Naive thymus-derived CD4-positive, alpha-beta T cell (primary cell): ENCODE data around the gene DGKI. TPM values are rescaled to one million over a fixed set of nuclear protein-coding genes. Genes with fewer than 3 reads are reported as not detected.

Experiments used
- ATAC-seq: fragments of 150-1000 bp; cut with Tn5 transposase; 2 replicates; pipeline ENCODE4 v1.10.0; 2021; ENCODE audit warnings: mild to moderate bottlenecking, moderate library complexity
- CTCF ChIA-PET: fragments of 350-600 bp; sonication (Branson Sonifier 250); formaldehyde crosslinking; loops from one replicate; lab custom pipeline; 2021; ENCODE audit warnings: antibody characterized with exemption; lab: Charles Lee
- POLR2A ChIA-PET: fragments of 350-600 bp; sonication (Branson Sonifier 250); formaldehyde crosslinking; loops from one replicate; lab custom pipeline; 2021; ENCODE audit warnings: antibody characterized with exemption, inconsistent platforms; lab: Charles Lee
- DNase-seq, 9 donors: peaks; one replicate each; pipeline versions ENCODE4 v3.0.0 to v3.0.0-alpha.2; 2020 to 2022; ENCODE audit warnings: mixed read lengths in 1 of 9
- H3K27ac ChIP-seq: one replicate; pipeline ENCODE4 v1.7.0; 2013; ENCODE audit warnings: mild to moderate bottlenecking, low read depth, low read length, moderate library complexity
- H3K27me3 ChIP-seq, 2 donors: one replicate each; pipeline ENCODE4 v1.7.0; 2013; ENCODE audit warnings: low read length in 2 of 2, mild to moderate bottlenecking in 2 of 2, moderate library complexity in 2 of 2; ENCODE audit not compliant: control insufficient read depth in 2 of 2, insufficient read depth in 2 of 2
- H3K36me3 ChIP-seq, 3 experiments: 1 replicate in 2 of 3; 2 replicates in 1 of 3; pipeline ENCODE4 v1.7.0; 2013; ENCODE audit warnings: low read length in 3 of 3, mild to moderate bottlenecking in 3 of 3, moderate library complexity in 1 of 3; ENCODE audit not compliant: insufficient read depth in 3 of 3, control insufficient read depth in 2 of 3
- H3K4me1 ChIP-seq, 2 donors: one replicate each; pipeline ENCODE4 v1.7.0; 2013; ENCODE audit warnings: low read length in 2 of 2, mild to moderate bottlenecking in 2 of 2, moderate library complexity in 1 of 2; ENCODE audit not compliant: control insufficient read depth in 2 of 2, insufficient read depth in 2 of 2
- H3K4me3 ChIP-seq: 2 replicates; pipeline ENCODE4 v1.7.0; 2013; ENCODE audit warnings: mild to moderate bottlenecking, low read length
- H3K9me3 ChIP-seq, 3 experiments: 1 replicate in 2 of 3; 2 replicates in 1 of 3; pipeline ENCODE4 v1.7.0; 2013; ENCODE audit warnings: low read length in 3 of 3; ENCODE audit not compliant: control insufficient read depth in 2 of 3
- H3K27ac Mint-ChIP-seq, 9 donors: one replicate each; pipeline ENCODE4 v1.8.0; 2020 to 2022; ENCODE audit warnings: mixed read lengths in 9 of 9, mild to moderate bottlenecking in 8 of 9, moderate library complexity in 5 of 9, inconsistent platforms in 2 of 9
- H3K27me3 Mint-ChIP-seq, 5 donors: one replicate each; pipeline ENCODE4 v1.8.0; 2021 to 2022; ENCODE audit warnings: mixed read lengths in 5 of 5, mild to moderate bottlenecking in 1 of 5
- H3K36me3 Mint-ChIP-seq, 5 donors: one replicate each; pipeline ENCODE4 v1.8.0; 2020 to 2022; ENCODE audit warnings: mixed read lengths in 5 of 5, mild to moderate bottlenecking in 3 of 5, inconsistent platforms in 1 of 5
- H3K4me1 Mint-ChIP-seq, 7 donors: one replicate each; pipeline ENCODE4 v1.8.0; 2020 to 2022; ENCODE audit warnings: mixed read lengths in 7 of 7, mild to moderate bottlenecking in 3 of 7, inconsistent platforms in 1 of 7
- H3K4me3 Mint-ChIP-seq, 10 donors: one replicate each; pipeline ENCODE4 v1.8.0; 2020 to 2022; ENCODE audit warnings: mild to moderate bottlenecking in 10 of 10, mixed read lengths in 10 of 10, moderate library complexity in 6 of 10, inconsistent platforms in 2 of 10
- H3K9me3 Mint-ChIP-seq, 11 donors: one replicate each; pipeline ENCODE4 v1.8.0; 2020 to 2022; ENCODE audit warnings: mixed read lengths in 11 of 11, mild to moderate bottlenecking in 4 of 11, inconsistent platforms in 1 of 11, moderate library complexity in 1 of 11
- intact Hi-C, 2 donors: fragments of 100-400 bp; cut with micrococcal nuclease; formaldehyde crosslinking; loops; one replicate each; pipeline ENCODE4 v1.15.1; 2023
- polyA plus RNA-seq, 2 donors: library from polyadenylated mRNA; unstranded; fragments of 300-500 nt; fragmentation: Illumina TruSeq; gene quantifications; one replicate each; pipeline ENCODE4 v1.2.3, GENCODE V29; 2021
- total RNA-seq, 6 experiments: library from RNA in 5 of 6; stranded (reverse) in 5 of 6; gene quantifications; 1 replicate in 5 of 6; 2 replicates in 1 of 6; pipeline ENCODE4 v1.2.3 and lab custom pipeline; 2021 to 2026

Gene DGKI
- total and polyA plus RNA-seq, 7 experiments from 2014 or later = 1.3 TPM; not detected in 6

DNA sequence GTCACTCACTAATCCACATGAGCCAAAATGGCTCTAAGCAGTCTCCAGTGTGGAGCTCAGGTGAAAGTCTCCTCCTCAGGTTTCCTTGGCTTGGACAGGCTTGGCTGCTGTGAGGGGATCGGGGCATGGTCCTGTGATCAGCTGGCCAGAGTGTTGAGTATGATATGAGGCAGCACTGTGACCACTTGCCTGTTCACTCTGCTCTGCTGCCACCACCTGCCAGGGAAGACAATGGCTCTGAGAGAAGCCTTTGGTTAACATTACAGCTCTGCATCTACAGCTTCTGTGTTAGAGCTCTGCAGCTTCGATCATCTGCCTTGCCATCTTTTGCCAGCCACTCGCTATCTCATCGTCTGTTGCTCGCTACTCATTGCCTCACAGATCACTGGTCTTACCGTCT, 483.1 kb downstream of the DGKI start:
- POLR2A ChIA-PET = no interaction called here
- H3K36me3 ChIP-seq = no peaks in the 10 kb centered on the region
- H3K27ac Mint-ChIP-seq = no peak overlapping the region
- peaks cover 0 to 7% (median 0%) of the 10 kb centered on the region in 3 experiments for H3K9me3 ChIP-seq
- no peaks in the 10 kb centered on the region for H3K27me3 Mint-ChIP-seq
- CTCF ChIA-PET = no interaction called here
- H3K36me3 Mint-ChIP-seq = no peaks in the 10 kb centered on the region
- H3K27me3 ChIP-seq = no peaks in the 10 kb centered on the region
- no peaks in the 10 kb centered on the region for H3K4me1 ChIP-seq
- no peaks in the 10 kb centered on the region for H3K4me1 Mint-ChIP-seq
- no peak overlapping the region for H3K27ac ChIP-seq
- H3K4me3 ChIP-seq = no peak overlapping the region
- ATAC-seq (no peak), DNase-seq (no peak)
- intact Hi-C loops = no loop called here
- peaks cover 0 to 38% (median 14%) of the 10 kb centered on the region in 11 donors for H3K9me3 Mint-ChIP-seq
- H3K4me3 Mint-ChIP-seq = no peak overlapping the region

- no peak for DNase-seq
- no peaks in the 10 kb centered on the region for H3K4me1 ChIP-seq
- no peaks in the 10 kb centered on the region for H3K36me3 ChIP-seq
- H3K27ac Mint-ChIP-seq = no peak overlapping the region
- no peak overlapping the region for H3K4me3 ChIP-seq
- ATAC-seq = no peak
- H3K9me3 ChIP-seq = peaks cover 0 to 7% (median 0%) of the 10 kb centered on the region in 3 experiments
- no peaks in the 10 kb centered on the region for H3K36me3 Mint-ChIP-seq
- H3K9me3 Mint-ChIP-seq = peaks cover 0 to 37% (median 17%) of the 10 kb centered on the region in 11 donors
- H3K27me3 ChIP-seq = no peaks in the 10 kb centered on the region
- H3K4me3 Mint-ChIP-seq = no peak overlapping the region
- no peaks in the 10 kb centered on the region for H3K27me3 Mint-ChIP-seq
- ChIA-PET CTCF (no interaction called here), POLR2A (no interaction called here)
- H3K27ac ChIP-seq = no peak overlapping the region
- intact Hi-C loops = no loop called here
- no peaks in the 10 kb centered on the region for H3K4me1 Mint-ChIP-seq
Measured at GRCh38 chr7:137360087-137360679, 486.6 kb downstream of the DGKI start.

GRCh38 chr7:137354961-137355360, 491.8 kb downstream of the DGKI start:
- H3K4me1 Mint-ChIP-seq = no peaks in the 10 kb centered on the region
- ChIA-PET POLR2A (no interaction called here), CTCF (no interaction called here)
- DNase-seq (no peak), ATAC-seq (no peak)
- no peak overlapping the region for H3K27ac ChIP-seq
- H3K9me3 ChIP-seq = no peaks in the 10 kb centered on the region
- intact Hi-C loops = no loop called here
- H3K36me3 Mint-ChIP-seq = no peaks in the 10 kb centered on the region
- H3K4me3 Mint-ChIP-seq = no peak overlapping the region
- peaks cover 0 to 15% (median 5%) of the 10 kb centered on the region in 11 donors for H3K9me3 Mint-ChIP-seq
- H3K4me1 ChIP-seq = no peaks in the 10 kb centered on the region
- no peaks in the 10 kb centered on the region for H3K36me3 ChIP-seq
- no peaks in the 10 kb centered on the region for H3K27me3 ChIP-seq
- no peaks in the 10 kb centered on the region for H3K27me3 Mint-ChIP-seq
- H3K27ac Mint-ChIP-seq = no peak overlapping the region
- H3K4me3 ChIP-seq = no peak overlapping the region

DNA sequence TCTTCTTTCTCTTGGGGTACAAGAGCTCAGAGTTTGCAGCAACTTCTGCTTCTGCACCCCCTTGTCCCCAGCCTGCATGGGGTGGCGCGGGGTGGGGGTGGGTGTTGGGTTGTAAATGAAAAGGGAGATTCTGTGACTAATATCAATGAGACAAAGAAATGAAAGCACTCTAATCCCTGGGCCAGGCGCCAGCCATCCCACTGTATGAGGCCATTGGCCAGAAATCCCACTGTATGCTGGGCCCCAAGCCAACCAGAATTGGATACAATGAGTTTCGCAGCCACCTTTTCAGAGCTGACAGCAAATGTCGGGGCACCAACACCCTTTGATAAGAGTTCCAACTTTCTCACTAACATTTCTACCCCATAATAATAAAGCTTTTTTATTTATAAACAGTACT, 492.4 kb downstream of the DGKI start:
- DNase-seq (no peak), ATAC-seq (no peak)
- Histone ChIP-seq H3K36me3 (no peaks in the 10 kb centered on the region), H3K4me3 (no peak overlapping the region), H3K4me1 (no peaks in the 10 kb centered on the region), H3K27me3 (no peaks in the 10 kb centered on the region), H3K9me3 (no peaks in the 10 kb centered on the region), H3K27ac (no peak overlapping the region)
- Mint-ChIP-seq H3K36me3 (no peaks in the 10 kb centered on the region), H3K9me3 (peaks cover 0 to 15% (median 4%) of the 10 kb centered on the region in 11 donors), H3K4me1 (no peaks in the 10 kb centered on the region), H3K27ac (no peak overlapping the region), H3K27me3 (no peaks in the 10 kb centered on the region), H3K4me3 (no peak overlapping the region)
- intact Hi-C loops = no loop called here
- POLR2A ChIA-PET = no interaction called here
- CTCF ChIA-PET = no interaction called here

- no peak overlapping the region for H3K27ac ChIP-seq
- Mint-ChIP-seq H3K27me3 (peaks cover 0 to 1% (median 0%) of the 10 kb centered on the region in 5 donors), H3K4me3 (no peak overlapping the region), H3K27ac (no peak overlapping the region), H3K9me3 (peaks cover 0 to 7% (median 2%) of the 10 kb centered on the region in 11 donors), H3K4me1 (no peaks in the 10 kb centered on the region), H3K36me3 (no peaks in the 10 kb centered on the region)
- ATAC-seq (no peak), DNase-seq (no peak)
- POLR2A ChIA-PET = no interaction called here
- no peaks in the 10 kb centered on the region for H3K36me3 ChIP-seq
- CTCF ChIA-PET = no interaction called here
- H3K9me3 ChIP-seq = no peaks in the 10 kb centered on the region
- H3K4me1 ChIP-seq = no peaks in the 10 kb centered on the region
- intact Hi-C loops = no loop called here
- H3K4me3 ChIP-seq = no peak overlapping the region
- no peaks in the 10 kb centered on the region for H3K27me3 ChIP-seq
Measured at GRCh38 chr7:137351941-137352340, 494.8 kb downstream of the DGKI start.

DNA sequence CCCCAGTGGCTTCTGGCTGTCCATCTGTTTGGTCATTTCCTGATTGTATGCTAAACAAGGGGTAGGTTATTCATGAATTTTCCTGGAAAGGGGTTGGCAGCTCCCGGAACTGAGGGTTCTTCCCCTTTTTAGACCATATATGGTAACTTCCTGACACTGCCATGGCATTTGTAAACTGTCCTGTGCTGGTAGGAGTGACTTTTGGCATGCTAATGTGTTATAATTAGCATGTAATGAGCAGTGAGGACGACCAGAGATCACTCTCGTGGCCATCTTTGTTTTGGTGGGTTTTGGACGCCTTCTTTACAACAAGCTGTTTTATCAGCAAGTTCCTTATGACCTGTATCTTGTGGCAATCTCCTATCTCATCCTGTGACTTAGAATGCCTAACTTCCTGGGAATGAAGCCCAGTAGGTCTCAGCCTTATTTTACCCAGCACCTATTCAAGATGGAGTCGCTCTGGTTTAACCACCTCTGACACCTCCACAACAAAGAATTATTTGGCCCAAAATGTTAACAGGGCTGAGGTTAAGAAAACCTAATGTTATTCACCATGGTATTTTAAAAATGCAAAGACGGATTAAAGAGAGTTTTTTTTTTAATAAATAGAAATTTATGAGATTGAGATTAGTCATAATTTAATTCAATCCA, 500.9 kb downstream of the DGKI start:
- Histone ChIP-seq H3K4me1 (no peaks in the 10 kb centered on the region), H3K36me3 (no peaks in the 10 kb centered on the region), H3K4me3 (no peak overlapping the region), H3K27me3 (no peaks in the 10 kb centered on the region), H3K27ac (no peak overlapping the region), H3K9me3 (no peaks in the 10 kb centered on the region)
- DNase-seq = no peak
- H3K36me3 Mint-ChIP-seq = no peaks in the 10 kb centered on the region
- ChIA-PET CTCF (no interaction called here), POLR2A (no interaction called here)
- peaks cover 0 to 2% (median 0%) of the 10 kb centered on the region in 7 donors for H3K4me1 Mint-ChIP-seq
- peaks cover 9 to 30% (median 15%) of the 10 kb centered on the region in 5 donors for H3K27me3 Mint-ChIP-seq
- peaks cover 0 to 11% (median 0%) of the 10 kb centered on the region in 11 donors for H3K9me3 Mint-ChIP-seq
- no peak overlapping the region for H3K4me3 Mint-ChIP-seq
- H3K27ac Mint-ChIP-seq = no peak overlapping the region
- ATAC-seq = no peak
- intact Hi-C loops = no loop called here
